Measurements from ENCODE around the gene PPFIBP2. TPM values are rescaled to one million over a fixed set of nuclear protein-coding genes. Genes with fewer than 3 reads are reported as not detected.

The PPFIBP2 gene
- total RNA-seq, 1 donor from 2014 or later: 1.8 TPM

GRCh38 chr11:7469351-7469865 lies 44.4 kb upstream of the PPFIBP2 start:
- Mint-ChIP-seq H3K27ac (ENCODE audit: unreplicated experiment) (no peak overlapping the region), H3K4me3 (ENCODE audit: unreplicated experiment) (no peak overlapping the region), H3K4me1 (ENCODE audit: low read depth, unreplicated experiment) (no peaks in the 10 kb centered on the region), H3K27me3 (ENCODE audit: low read depth, unreplicated experiment) (peaks cover 4% of the 10 kb centered on the region), H3K36me3 (ENCODE audit: low read depth, unreplicated experiment) (no peaks in the 10 kb centered on the region), H3K9me3 (ENCODE audit: unreplicated experiment) (no peaks in the 10 kb centered on the region)
- no peak overlapping the region for H3K27ac ChIP-seq (ENCODE audit: low read depth, low read length)
- H3K9me3 ChIP-seq (ENCODE audit: insufficient read depth, low read depth, low read length): no peaks in the 10 kb centered on the region
- H3K4me3 ChIP-seq (ENCODE audit: insufficient read depth, low read depth, low read length): no peak overlapping the region
- TF ChIP-seq EZH2 (IDR thresholded peaks at IDR 0.05; ENCODE audit: insufficient read depth, low read length) (no peak), CTCF (IDR thresholded peaks at IDR 0.05; ENCODE audit: insufficient read depth, low read depth, low read length) (no peak)
- H3K4me1 ChIP-seq (ENCODE audit: insufficient read depth, low read length): no peaks in the 10 kb centered on the region
- FAIRE-seq: no peak
- no peak overlapping the region for H3K9ac ChIP-seq (ENCODE audit: low read length)
- no peaks in the 10 kb centered on the region for H3K36me3 ChIP-seq (ENCODE audit: insufficient read depth, low read length)
- H3K27me3 ChIP-seq (ENCODE audit: insufficient read depth, low read length): no peaks in the 10 kb centered on the region
- no peak for DNase-seq (ENCODE audit: low read depth)
- H3K4me2 ChIP-seq (ENCODE audit: low read length): no peak overlapping the region
- H3K79me2 ChIP-seq (ENCODE audit: insufficient read depth, low read length): no peaks in the 10 kb centered on the region
- no peak overlapping the region for H2AFZ ChIP-seq (ENCODE audit: low read depth, low read length)
- no peaks in the 10 kb centered on the region for H4K20me1 ChIP-seq (ENCODE audit: insufficient read depth, low read length)

- no peak for DNase-seq (ENCODE audit: low read depth)
- no peaks in the 10 kb centered on the region for H3K4me1 ChIP-seq (ENCODE audit: insufficient read depth, low read length)
- Mint-ChIP-seq H3K4me3 (ENCODE audit: unreplicated experiment) (no peak overlapping the region), H3K27ac (ENCODE audit: unreplicated experiment) (no peak overlapping the region), H3K27me3 (ENCODE audit: low read depth, unreplicated experiment) (peaks cover 6% of the 10 kb centered on the region), H3K4me1 (ENCODE audit: low read depth, unreplicated experiment) (no peaks in the 10 kb centered on the region), H3K36me3 (ENCODE audit: low read depth, unreplicated experiment) (no peaks in the 10 kb centered on the region), H3K9me3 (ENCODE audit: unreplicated experiment) (no peaks in the 10 kb centered on the region)
- no peak for FAIRE-seq
- no peak overlapping the region for H3K9ac ChIP-seq (ENCODE audit: low read length)
- H3K79me2 ChIP-seq (ENCODE audit: insufficient read depth, low read length): no peaks in the 10 kb centered on the region
- no peak overlapping the region for H3K27ac ChIP-seq (ENCODE audit: low read depth, low read length)
- TF ChIP-seq EZH2 (IDR thresholded peaks at IDR 0.05; ENCODE audit: insufficient read depth, low read length) (no peak), CTCF (IDR thresholded peaks at IDR 0.05; ENCODE audit: insufficient read depth, low read depth, low read length) (no peak)
- H3K4me2 ChIP-seq (ENCODE audit: low read length): no peak overlapping the region
- H3K27me3 ChIP-seq (ENCODE audit: insufficient read depth, low read length): no peaks in the 10 kb centered on the region
- H3K36me3 ChIP-seq (ENCODE audit: insufficient read depth, low read length): no peaks in the 10 kb centered on the region
- H3K9me3 ChIP-seq (ENCODE audit: insufficient read depth, low read depth, low read length): no peaks in the 10 kb centered on the region
- no peaks in the 10 kb centered on the region for H4K20me1 ChIP-seq (ENCODE audit: insufficient read depth, low read length)
- no peak overlapping the region for H3K4me3 ChIP-seq (ENCODE audit: insufficient read depth, low read depth, low read length)
- no peak overlapping the region for H2AFZ ChIP-seq (ENCODE audit: low read depth, low read length)
These were observed 42.7 kb upstream of the PPFIBP2 start for GRCh38 chr11:7471071-7471470.

GRCh38 chr11:7473717-7474116 lies 40.1 kb upstream of the PPFIBP2 start:
- TF ChIP-seq CTCF (IDR thresholded peaks at IDR 0.05; ENCODE audit: insufficient read depth, low read depth, low read length) (no peak), EZH2 (IDR thresholded peaks at IDR 0.05; ENCODE audit: insufficient read depth, low read length) (no peak)
- H3K36me3 ChIP-seq (ENCODE audit: insufficient read depth, low read length): no peaks in the 10 kb centered on the region
- no peak overlapping the region for H3K9ac ChIP-seq (ENCODE audit: low read length)
- H3K27ac Mint-ChIP-seq (ENCODE audit: unreplicated experiment): no peak overlapping the region
- H4K20me1 ChIP-seq (ENCODE audit: insufficient read depth, low read length): no peaks in the 10 kb centered on the region
- H3K4me2 ChIP-seq (ENCODE audit: low read length): no peak overlapping the region
- no peak overlapping the region for H3K4me3 ChIP-seq (ENCODE audit: insufficient read depth, low read depth, low read length)
- no peak overlapping the region for H3K27ac ChIP-seq (ENCODE audit: low read depth, low read length)
- no peaks in the 10 kb centered on the region for H3K4me1 ChIP-seq (ENCODE audit: insufficient read depth, low read length)
- no peak overlapping the region for H3K4me3 Mint-ChIP-seq (ENCODE audit: unreplicated experiment)
- no peaks in the 10 kb centered on the region for H3K27me3 ChIP-seq (ENCODE audit: insufficient read depth, low read length)
- H3K9me3 Mint-ChIP-seq (ENCODE audit: unreplicated experiment): no peaks in the 10 kb centered on the region
- FAIRE-seq (no peak), DNase-seq (ENCODE audit: low read depth) (no peak)
- no peaks in the 10 kb centered on the region for H3K36me3 Mint-ChIP-seq (ENCODE audit: low read depth, unreplicated experiment)
- no peaks in the 10 kb centered on the region for H3K9me3 ChIP-seq (ENCODE audit: insufficient read depth, low read depth, low read length)
- peaks cover 21% of the 10 kb centered on the region for H3K27me3 Mint-ChIP-seq (ENCODE audit: low read depth, unreplicated experiment)
- H3K79me2 ChIP-seq (ENCODE audit: insufficient read depth, low read length): no peaks in the 10 kb centered on the region
- no peaks in the 10 kb centered on the region for H3K4me1 Mint-ChIP-seq (ENCODE audit: low read depth, unreplicated experiment)
- no peak overlapping the region for H2AFZ ChIP-seq (ENCODE audit: low read depth, low read length)
